Activated CD4-positive, alpha-beta T cell treated with anti-CD3 and anti-CD28 coated beads, Interleukin-2, amount 10 ng/mL, durations not matched to agents 24 days and 14 days (primary cell): ENCODE data around the gene KDELR3. TPM values are rescaled to one million over a fixed set of nuclear protein-coding genes. Genes with fewer than 3 reads are reported as not detected.

Experiments used
- DNase-seq: peaks from one replicate; pipeline ENCODE4 v3.0.0; 2022
- H3K27ac Mint-ChIP-seq: one replicate; pipeline ENCODE4 v1.8.0; 2022; ENCODE audit warnings: mild to moderate bottlenecking, mixed read lengths
- H3K27me3 Mint-ChIP-seq: one replicate; pipeline ENCODE4 v1.8.0; 2022; ENCODE audit warnings: mixed read lengths
- H3K36me3 Mint-ChIP-seq: one replicate; pipeline ENCODE4 v1.8.0; 2022; ENCODE audit warnings: low read depth, mild to moderate bottlenecking, mixed read lengths
- H3K4me1 Mint-ChIP-seq: one replicate; pipeline ENCODE4 v1.8.0; 2021; ENCODE audit warnings: mixed read lengths
- H3K4me3 Mint-ChIP-seq: one replicate; pipeline ENCODE4 v1.8.0; 2022; ENCODE audit warnings: mild to moderate bottlenecking, moderate library complexity, mixed read lengths
- H3K9me3 Mint-ChIP-seq: one replicate; pipeline ENCODE4 v1.8.0; 2021; ENCODE audit warnings: mixed read lengths
- intact Hi-C: fragments of 100-400 bp; cut with micrococcal nuclease; formaldehyde crosslinking; loops from one replicate; pipeline ENCODE4 v1.15.1; 2023
- total RNA-seq: library from RNA; stranded (reverse); gene quantifications from 2 replicates; pipeline ENCODE4 v1.2.3, GENCODE V29; 2022

The KDELR3 gene
- total RNA-seq, 1 donor from 2014 or later, result 1.1 TPM

GRCh38 chr22:38446018-38446601 is 21.8 kb upstream of the KDELR3 start:
- no peaks in the 10 kb centered on the region for H3K4me1 Mint-ChIP-seq
- no peaks in the 10 kb centered on the region for H3K9me3 Mint-ChIP-seq
- peaks cover 29% of the 10 kb centered on the region for H3K27me3 Mint-ChIP-seq
- intact Hi-C loops, result no loop called here
- no peak for DNase-seq
- no peaks in the 10 kb centered on the region for H3K36me3 Mint-ChIP-seq
- H3K27ac Mint-ChIP-seq, result no peak overlapping the region
- no peak overlapping the region for H3K4me3 Mint-ChIP-seq

GRCh38 chr22:38448945-38449745 is 18.8 kb upstream of the KDELR3 start:
- H3K27me3 Mint-ChIP-seq, result peaks cover 46% of the 10 kb centered on the region
- no peaks in the 10 kb centered on the region for H3K9me3 Mint-ChIP-seq
- no peak for DNase-seq
- H3K4me1 Mint-ChIP-seq, result no peaks in the 10 kb centered on the region
- H3K4me3 Mint-ChIP-seq, result no peak overlapping the region
- H3K27ac Mint-ChIP-seq, result no peak overlapping the region
- no peaks in the 10 kb centered on the region for H3K36me3 Mint-ChIP-seq
- intact Hi-C loops, result no loop called here

- DNase-seq, result no peak
- Mint-ChIP-seq H3K4me1 (peaks cover 4% of the 10 kb centered on the region), H3K4me3 (no peak overlapping the region), H3K27ac (no peak overlapping the region), H3K27me3 (peaks cover 50% of the 10 kb centered on the region), H3K36me3 (no peaks in the 10 kb centered on the region), H3K9me3 (no peaks in the 10 kb centered on the region)
- intact Hi-C loops, result no loop called here
Observed at GRCh38 chr22:38449776-38450175, 18.1 kb upstream of the KDELR3 start.

- intact Hi-C loops, result no loop called here
- Mint-ChIP-seq H3K4me3 (no peak overlapping the region), H3K27me3 (peaks cover 47% of the 10 kb centered on the region), H3K36me3 (no peaks in the 10 kb centered on the region), H3K9me3 (no peaks in the 10 kb centered on the region), H3K4me1 (peaks cover 4% of the 10 kb centered on the region), H3K27ac (no peak overlapping the region)
- no peak for DNase-seq
Observed at GRCh38 chr22:38450234-38450797, 17.6 kb upstream of the KDELR3 start.

- Mint-ChIP-seq H3K4me3 (no peak overlapping the region), H3K9me3 (no peaks in the 10 kb centered on the region), H3K27me3 (peaks cover 50% of the 10 kb centered on the region), H3K36me3 (no peaks in the 10 kb centered on the region), H3K27ac (no peak overlapping the region), H3K4me1 (peaks cover 5% of the 10 kb centered on the region)
- DNase-seq, result no peak
- intact Hi-C loops, result no loop called here
Observed at GRCh38 chr22:38451404-38451803, 16.5 kb upstream of the KDELR3 start.

- no peak overlapping the region for H3K4me3 Mint-ChIP-seq
- no peak overlapping the region for H3K27ac Mint-ChIP-seq
- DNase-seq, result no peak
- no peaks in the 10 kb centered on the region for H3K9me3 Mint-ChIP-seq
- H3K4me1 Mint-ChIP-seq, result peaks cover 7% of the 10 kb centered on the region
- no peaks in the 10 kb centered on the region for H3K36me3 Mint-ChIP-seq
- intact Hi-C loops, result no loop called here
- peaks cover 55% of the 10 kb centered on the region for H3K27me3 Mint-ChIP-seq
Observed at GRCh38 chr22:38451864-38452263, 16.0 kb upstream of the KDELR3 start.

- Mint-ChIP-seq H3K27me3 (peaks cover 61% of the 10 kb centered on the region), H3K27ac (no peak overlapping the region), H3K9me3 (no peaks in the 10 kb centered on the region), H3K4me3 (no peak overlapping the region), H3K4me1 (peaks cover 7% of the 10 kb centered on the region), H3K36me3 (no peaks in the 10 kb centered on the region)
- no peak for DNase-seq
- intact Hi-C loops, result no loop called here
Observed at GRCh38 chr22:38452373-38453065, 15.4 kb upstream of the KDELR3 start.

GRCh38 chr22:38453066-38453672 is 14.7 kb upstream of the KDELR3 start:
- H3K4me3 Mint-ChIP-seq, result no peak overlapping the region
- intact Hi-C loops, result no loop called here
- H3K27me3 Mint-ChIP-seq, result peaks cover 67% of the 10 kb centered on the region
- no peaks in the 10 kb centered on the region for H3K9me3 Mint-ChIP-seq
- H3K4me1 Mint-ChIP-seq, result peaks cover 7% of the 10 kb centered on the region
- DNase-seq, result no peak
- H3K36me3 Mint-ChIP-seq, result no peaks in the 10 kb centered on the region
- no peak overlapping the region for H3K27ac Mint-ChIP-seq

- Mint-ChIP-seq H3K4me3 (peak overlapping the region; percentile 5), H3K4me1 (peaks cover 7% of the 10 kb centered on the region), H3K27ac (no peak overlapping the region), H3K9me3 (no peaks in the 10 kb centered on the region), H3K27me3 (peaks cover 75% of the 10 kb centered on the region), H3K36me3 (no peaks in the 10 kb centered on the region)
- no peak for DNase-seq
- intact Hi-C loops, result no loop called here
Observed at GRCh38 chr22:38453996-38454352, 13.9 kb upstream of the KDELR3 start.

- peaks cover 80% of the 10 kb centered on the region for H3K27me3 Mint-ChIP-seq
- no peaks in the 10 kb centered on the region for H3K36me3 Mint-ChIP-seq
- no peak overlapping the region for H3K27ac Mint-ChIP-seq
- H3K9me3 Mint-ChIP-seq, result no peaks in the 10 kb centered on the region
- H3K4me1 Mint-ChIP-seq, result peaks cover 7% of the 10 kb centered on the region
- peak overlapping the region; percentile 77 for H3K4me3 Mint-ChIP-seq
- DNase-seq, result peak; percentile 68
- intact Hi-C loops, result no loop called here
Observed at GRCh38 chr22:38454353-38455075, 13.4 kb upstream of the KDELR3 start.

GRCh38 chr22:38455076-38455529 is 12.8 kb upstream of the KDELR3 start, which contains the start of gene KCNJ4:
KCNJ4 (minus strand) TSS chr22:38455199; CDS start chr22:38428132, 27,067 bp downstream.
- no peaks in the 10 kb centered on the region for H3K9me3 Mint-ChIP-seq
- no peak within 1 kb of the TSS for H3K27ac Mint-ChIP-seq
- intact Hi-C loops, result no loop called here
- H3K4me1 Mint-ChIP-seq, result peaks cover 7% of the 10 kb centered on the region
- no peaks in the 10 kb centered on the region for H3K36me3 Mint-ChIP-seq
- peak within 1 kb of the TSS; percentile 77 for H3K4me3 Mint-ChIP-seq
- DNase-seq, result no peak
- H3K27me3 Mint-ChIP-seq, result peaks cover 75% of the 10 kb centered on the region

- peaks cover 7% of the 10 kb centered on the region for H3K4me1 Mint-ChIP-seq
- H3K27ac Mint-ChIP-seq, result no peak overlapping the region
- peak; percentile 73 for DNase-seq
- intact Hi-C loops, result no loop called here
- peaks cover 74% of the 10 kb centered on the region for H3K27me3 Mint-ChIP-seq
- no peaks in the 10 kb centered on the region for H3K9me3 Mint-ChIP-seq
- peak overlapping the region; percentile 37 for H3K4me3 Mint-ChIP-seq
- no peaks in the 10 kb centered on the region for H3K36me3 Mint-ChIP-seq
Observed at GRCh38 chr22:38455530-38456271, 12.2 kb upstream of the KDELR3 start.
